ENCODE data around the gene ADAM23.

GRCh38 chr2:206603243-206603642 lies 159.9 kb downstream of the ADAM23 start:
- TF ChIP-seq CTCF (IDR thresholded peaks at IDR 0.05) (no peak), POLR2A (IDR thresholded peaks at IDR 0.05) (no peak)

All from adrenal gland (tissue), 5 donors.